ENCODE data around the gene KATNB1.
A peak's percentile ranks its signal among the peaks of the same experiment; 100 is the strongest.
"Not testable (repeated sequence)": the region's sequence is repeated elsewhere in the genome, so short reads cannot be mapped to it uniquely, and the experiment has no call there.

The KATNB1 gene

DNA sequence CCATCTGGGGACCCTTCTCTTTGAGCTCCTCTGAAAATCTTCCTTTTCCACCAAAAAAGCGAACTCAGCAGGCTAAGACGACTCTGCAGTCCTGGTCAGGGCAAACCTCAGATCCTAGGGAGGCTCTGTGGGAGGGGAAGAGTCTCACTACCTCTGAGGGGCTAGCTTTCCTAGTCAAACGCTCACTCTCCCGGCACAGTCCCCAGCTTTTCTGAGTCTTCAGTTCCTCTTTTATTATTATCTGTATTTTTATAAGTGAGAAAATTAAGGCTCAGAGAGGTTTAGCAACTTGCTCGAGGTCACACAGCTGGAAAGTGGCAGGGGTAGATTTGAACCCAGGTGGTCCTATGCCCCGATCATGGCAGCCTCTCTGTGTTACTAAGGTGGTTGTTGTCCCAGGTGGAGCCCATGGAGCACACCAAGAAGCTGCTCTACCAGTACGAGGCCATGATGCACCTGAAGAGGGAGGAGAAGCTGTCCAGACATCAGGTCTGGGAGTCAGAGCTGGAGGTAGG, 9.1 kb upstream of the KATNB1 start:
- no peak for DNase-seq

DNA sequence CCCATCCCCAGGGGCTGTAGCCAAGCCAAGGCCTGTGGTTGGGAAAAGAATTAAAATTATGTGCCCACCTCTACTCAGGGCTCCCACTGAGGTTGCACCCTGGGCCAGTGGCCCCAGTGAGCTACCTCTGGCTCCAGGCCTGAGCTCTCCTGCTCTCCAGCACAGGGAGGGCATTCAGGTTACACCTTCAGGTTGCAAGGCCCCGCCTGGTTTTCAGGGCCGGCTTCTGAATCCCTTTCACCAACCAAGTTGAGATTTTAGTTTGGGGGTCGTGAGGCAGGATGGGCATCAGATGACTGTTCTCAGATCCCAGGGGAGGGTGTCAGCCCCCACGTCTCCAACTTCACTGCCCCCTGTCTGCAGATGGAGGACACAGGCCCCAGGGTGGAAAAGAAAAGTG, 8.0 kb upstream of the KATNB1 start:
- no peak for DNase-seq

DNA sequence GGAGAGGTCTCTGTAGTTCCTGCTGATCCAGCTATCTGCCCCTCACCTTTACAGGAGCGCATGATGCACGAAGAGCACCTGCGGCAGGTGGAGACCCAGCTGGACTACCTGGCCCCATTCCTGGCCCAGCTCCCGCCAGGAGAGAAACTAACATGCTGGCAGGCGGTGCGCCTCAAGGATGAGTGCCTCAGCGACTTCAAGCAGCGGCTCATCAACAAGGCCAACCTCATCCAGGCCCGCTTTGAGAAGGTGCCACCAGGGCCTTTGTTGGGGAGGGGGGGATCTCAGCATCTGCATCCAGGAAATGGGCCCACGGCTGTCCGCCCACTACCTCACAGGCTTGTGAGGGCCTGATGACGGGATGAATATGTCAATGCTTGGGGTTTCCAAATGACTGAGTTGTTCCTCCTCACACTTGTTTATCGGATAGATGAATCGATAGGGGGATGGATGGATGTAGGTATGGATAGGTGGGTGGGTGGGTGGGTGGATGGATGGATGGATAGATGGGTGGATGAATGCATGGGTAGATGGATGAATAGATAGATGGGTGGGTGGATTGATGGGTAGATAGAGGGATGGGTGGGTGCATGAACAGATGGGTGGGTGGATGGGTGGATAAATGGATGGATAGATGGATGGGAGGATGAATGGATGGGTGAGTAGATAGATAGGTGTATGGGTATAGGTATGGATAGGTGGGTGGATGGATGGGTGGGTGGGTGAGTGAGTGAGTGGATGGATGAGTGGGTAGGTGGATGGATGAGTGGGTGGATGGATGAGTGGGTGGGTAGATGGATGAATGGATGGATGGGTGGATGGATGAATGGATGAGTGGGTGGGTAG, 7.0 kb upstream of the KATNB1 start:
- DNase-seq, result no peak

GRCh38 chr16:57729182-57729484, 6.4 kb upstream of the KATNB1 start:
- DNase-seq, result no peak

DNA sequence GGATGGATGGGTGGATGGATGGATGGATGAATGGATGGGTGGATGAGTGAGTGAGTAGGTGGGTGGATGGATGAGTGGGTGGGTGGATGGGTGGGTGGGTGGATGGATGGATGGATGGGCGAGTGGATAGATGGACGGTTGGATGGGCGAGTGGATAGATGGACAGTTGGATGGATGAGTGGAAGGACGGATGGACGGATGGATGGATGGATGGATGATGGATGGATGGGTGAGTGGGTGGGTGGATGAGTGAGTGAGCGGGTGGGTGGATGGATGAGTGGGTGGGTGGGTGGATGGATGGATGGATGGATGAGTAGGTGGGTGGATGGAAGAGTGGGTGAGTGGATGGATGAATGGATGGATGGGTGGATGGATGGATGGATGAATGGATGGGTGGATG, 5.7 kb upstream of the KATNB1 start:
- not testable (repeated sequence) for DNase-seq

- no peak for DNase-seq
These were observed 4.5 kb upstream of the KATNB1 start for GRCh38 chr16:57730771-57731730.

DNA sequence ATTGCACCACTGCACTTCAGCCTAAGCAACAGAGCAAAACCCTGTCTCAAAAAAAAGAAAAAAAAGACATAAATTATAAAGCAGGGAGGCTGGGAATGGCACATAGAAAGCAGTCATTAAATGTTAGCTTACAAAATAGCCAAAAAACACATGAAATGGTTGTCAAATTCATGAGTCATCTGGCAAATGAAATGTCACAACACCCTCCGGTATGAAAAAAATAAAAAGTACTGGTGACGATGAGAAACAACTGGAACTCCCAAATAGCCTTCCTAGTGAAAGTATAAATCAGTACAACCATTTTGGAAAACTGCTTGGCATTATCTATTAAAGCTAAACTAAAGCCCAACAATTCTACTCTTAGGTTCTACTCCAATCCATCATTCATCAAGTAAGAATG, 3.5 kb upstream of the KATNB1 start:
- no peak for DNase-seq

DNA sequence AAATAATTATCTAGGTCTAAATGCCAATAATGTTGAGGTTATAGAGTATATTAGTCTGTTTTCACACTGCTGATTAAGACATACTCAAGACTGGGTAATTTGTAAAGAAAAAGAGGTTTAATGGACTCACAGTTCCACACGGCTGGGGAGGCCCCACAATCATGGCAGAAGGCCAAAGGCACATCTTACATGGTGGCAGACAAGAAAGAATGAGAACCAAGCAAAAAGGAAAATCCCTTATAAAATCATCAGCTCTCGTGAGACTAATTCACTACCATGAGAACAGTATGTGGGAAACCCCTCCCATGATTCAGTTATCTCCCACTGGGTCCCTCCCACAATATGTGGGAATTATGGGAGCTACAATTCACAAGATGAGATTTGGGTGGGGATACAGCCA, 2.9 kb upstream of the KATNB1 start:
- no peak for DNase-seq

GRCh38 chr16:57734308-57734924, 1.2 kb upstream of the KATNB1 start:
- DNase-seq, result no peak

GRCh38 chr16:57734925-57735754, 430 bp upstream of the KATNB1 start:
- DNase-seq, result peak; percentile 94 to 100 (median 96)

- peak in 3 of 5 donors; percentile 36 to 46 (median 45) for DNase-seq
These were observed 1.1 kb downstream of the KATNB1 start for GRCh38 chr16:57736419-57737351.

DNA sequence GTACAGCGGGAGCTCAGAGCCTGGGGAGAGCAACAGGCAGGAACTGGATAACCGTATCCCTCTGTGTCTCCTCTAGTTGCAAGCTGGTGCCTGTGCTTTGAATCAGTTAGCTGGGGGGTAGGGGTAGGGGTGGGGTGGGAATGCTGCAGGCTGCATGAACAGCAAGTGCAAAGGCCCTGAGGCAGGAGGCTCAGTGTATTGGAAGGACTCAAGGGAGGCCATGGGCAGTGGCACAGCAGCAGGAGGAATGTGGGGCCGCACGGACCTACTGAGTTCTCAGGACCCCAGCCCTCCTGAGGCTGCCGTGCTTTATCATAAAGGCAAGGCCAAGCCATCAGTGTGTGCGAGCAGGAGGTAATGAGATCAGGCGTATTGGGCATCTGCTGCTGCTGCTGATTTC, 3.3 kb downstream of the KATNB1 start:
- DNase-seq, result no peak

- DNase-seq, result no peak
These were observed 4.3 kb downstream of the KATNB1 start for GRCh38 chr16:57739756-57740422.

- no peak for DNase-seq
These were observed 5.0 kb downstream of the KATNB1 start for GRCh38 chr16:57740423-57741071.

GRCh38 chr16:57741660-57742191, 6.2 kb downstream of the KATNB1 start:
- no peak for DNase-seq

DNA sequence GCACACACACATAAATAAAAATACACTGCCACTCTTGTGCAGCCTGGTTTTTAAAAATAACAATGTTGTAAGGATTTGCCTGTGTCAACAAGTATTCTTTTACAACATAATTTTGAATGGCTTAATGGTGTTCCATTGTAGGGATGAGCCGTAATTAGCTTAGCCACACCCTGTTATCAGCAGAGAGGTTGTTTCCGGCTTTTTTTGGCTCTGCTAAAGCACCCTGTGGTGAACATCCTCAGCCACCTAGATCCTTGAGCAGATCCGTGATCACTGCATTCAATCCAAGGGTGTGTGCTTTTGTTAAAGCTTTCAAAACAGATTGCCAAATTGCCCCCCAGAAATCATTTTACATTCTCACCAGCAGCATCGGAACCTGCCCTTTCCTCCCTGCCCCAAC, 7.0 kb downstream of the KATNB1 start:
- no peak for DNase-seq

GRCh38 chr16:57743458-57743857, 7.9 kb downstream of the KATNB1 start:
- no peak for DNase-seq

DNA sequence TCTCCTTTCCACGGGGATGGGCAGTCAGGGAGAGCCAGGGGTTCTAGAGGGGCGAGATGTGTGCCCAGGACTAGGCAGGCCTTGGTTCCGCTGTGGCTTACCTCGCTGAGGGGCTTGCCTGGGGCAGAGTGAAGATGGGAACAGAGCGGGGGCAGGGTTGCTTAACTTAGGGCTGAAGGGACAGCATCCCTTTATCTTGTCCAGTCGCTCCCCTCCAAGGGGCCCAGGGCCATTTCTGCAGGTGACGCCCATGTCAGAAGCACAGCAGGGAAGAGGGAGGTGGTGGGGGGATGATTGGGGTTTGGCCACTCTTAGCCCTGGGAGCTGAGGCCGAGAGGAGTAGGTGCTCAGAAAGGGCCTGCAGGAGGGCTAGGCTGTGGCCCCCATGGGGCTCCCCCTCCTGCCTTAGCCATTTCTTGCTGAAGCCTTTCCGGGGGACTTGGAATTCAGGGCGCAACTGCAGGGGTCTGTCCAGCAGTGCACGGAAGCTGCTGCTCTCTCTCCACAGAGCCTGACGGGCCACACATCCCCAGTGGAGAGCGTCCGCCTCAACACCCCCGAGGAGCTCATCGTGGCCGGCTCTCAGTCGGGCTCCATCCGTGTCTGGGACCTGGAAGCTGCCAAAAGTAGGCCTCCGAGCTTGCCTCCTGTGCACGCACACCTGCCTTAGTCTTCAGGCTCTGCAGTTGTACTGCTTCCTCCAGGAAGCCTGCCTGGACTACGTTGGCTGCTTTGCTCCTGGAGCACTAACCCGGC, 8.5 kb downstream of the KATNB1 start:
- no peak for DNase-seq

DNA sequence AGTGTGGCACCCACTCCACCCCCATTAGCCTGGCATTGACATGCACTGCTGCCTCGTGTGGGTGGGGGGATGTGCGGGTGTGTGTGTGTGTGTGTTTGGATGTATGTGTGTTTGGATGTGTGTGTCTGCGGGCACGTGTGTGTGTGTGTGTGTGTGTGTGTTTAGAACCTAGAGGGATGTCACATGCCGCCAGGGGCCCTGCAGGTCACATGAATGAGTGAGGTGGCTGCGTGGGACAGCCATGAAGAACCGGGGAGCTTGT, 9.0 kb downstream of the KATNB1 start:
- DNase-seq, result no peak

Measured in T-helper 1 cell (primary cell).